MM.1S (cell line): ENCODE measurements around the gene B3GAT3.

Experiments
- CTCF ChIP-seq: fragments of 300-600 bp; sonication (generic); IDR thresholded peaks from 2 replicates; pipeline ENCODE4 v1.5.1; 2016; ENCODE audit warnings: antibody characterized with exemption, low read length, mixed read lengths
- EZH2 ChIP-seq: fragments of 300-600 bp; sonication (generic); optimal IDR thresholded peaks from 2 replicates; pipeline ENCODE3; 2017; ENCODE audit warnings: low read depth, mild to moderate bottlenecking, antibody characterized with exemption, low read length, mixed read lengths
- EZH2phosphoT487 ChIP-seq: fragments of 300-600 bp; sonication (generic); IDR thresholded peaks from 2 replicates; pipeline ENCODE4 v1.6.1; 2018; ENCODE audit warnings: antibody characterized with exemption, low read length

- TF ChIP-seq CTCF, result no peak
- TF ChIP-seq EZH2, result no peak
- no peak for TF ChIP-seq EZH2phosphoT487
These were observed 19.4 kb downstream of the B3GAT3 start for GRCh38 chr11:62602141-62603071.
